Spleen (tissue), 7 donors: ENCODE measurements around the gene INF2.

Experiments used
- POLR2A ChIP-seq, 3 donors: fragments of 450-650 bp; IDR thresholded peaks; one replicate each; pipeline ENCODE4 v1.5.1; 2017; ENCODE audit warnings: antibody characterized with exemption in 3 of 3, mild to moderate bottlenecking in 1 of 3
- TF ChIP-seq, protein P1 (sequence below), 11 experiments: fragments of 200-600 bp in 7 of 11; fragments of 450-650 bp in 4 of 11; sonication (generic) in 4 of 11; IDR thresholded peaks in 8 of 11; conservative IDR thresholded peaks in 3 of 11; 1 replicate in 7 of 11; 2 replicates in 4 of 11; pipeline versions ENCODE4 v1.4.0 to v1.8.0; 2016 to 2021; ENCODE audit warnings: antibody characterized with exemption in 11 of 11, inconsistent platforms in 4 of 11, mild to moderate bottlenecking in 1 of 11
- donor health status: DM: no; HTN: no; CAD: no; lungs with moderate emphysema.
- donor health status: DM: no; HTN: no; CAD: no.
- donor health status: DM: no; HTN: no; CAD: no.

GRCh38 chr14:104701383-104702076 is 12.1 kb downstream of the INF2 start:
- TF ChIP-seq, protein P1, sequence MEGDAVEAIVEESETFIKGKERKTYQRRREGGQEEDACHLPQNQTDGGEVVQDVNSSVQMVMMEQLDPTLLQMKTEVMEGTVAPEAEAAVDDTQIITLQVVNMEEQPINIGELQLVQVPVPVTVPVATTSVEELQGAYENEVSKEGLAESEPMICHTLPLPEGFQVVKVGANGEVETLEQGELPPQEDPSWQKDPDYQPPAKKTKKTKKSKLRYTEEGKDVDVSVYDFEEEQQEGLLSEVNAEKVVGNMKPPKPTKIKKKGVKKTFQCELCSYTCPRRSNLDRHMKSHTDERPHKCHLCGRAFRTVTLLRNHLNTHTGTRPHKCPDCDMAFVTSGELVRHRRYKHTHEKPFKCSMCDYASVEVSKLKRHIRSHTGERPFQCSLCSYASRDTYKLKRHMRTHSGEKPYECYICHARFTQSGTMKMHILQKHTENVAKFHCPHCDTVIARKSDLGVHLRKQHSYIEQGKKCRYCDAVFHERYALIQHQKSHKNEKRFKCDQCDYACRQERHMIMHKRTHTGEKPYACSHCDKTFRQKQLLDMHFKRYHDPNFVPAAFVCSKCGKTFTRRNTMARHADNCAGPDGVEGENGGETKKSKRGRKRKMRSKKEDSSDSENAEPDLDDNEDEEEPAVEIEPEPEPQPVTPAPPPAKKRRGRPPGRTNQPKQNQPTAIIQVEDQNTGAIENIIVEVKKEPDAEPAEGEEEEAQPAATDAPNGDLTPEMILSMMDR (IDR thresholded peaks at IDR 0.05 in 8 of 11, conservative IDR thresholded peaks at IDR 0.05 in 3 of 11), result no peak
- no peak for TF ChIP-seq POLR2A (IDR thresholded peaks at IDR 0.05)
